Uterus (tissue), 4 donors: ENCODE results near the gene PRX. TPM values are rescaled to one million over a fixed set of nuclear protein-coding genes. Genes with fewer than 3 reads are reported as not detected.
A peak's percentile ranks its signal among the peaks of the same experiment; 100 is the strongest.

ENCODE experiments used
- DNase-seq, 2 donors: peaks; one replicate each; pipeline ENCODE4 v3.0.0-alpha.2; 2019 to 2020
- H3K27ac ChIP-seq, 2 donors: fragments of 200-600 bp; sonication (generic); 1 replicate in 1 of 2; 2 replicates in 1 of 2; pipeline ENCODE4 v1.5.1; 2016 to 2018
- H3K27me3 ChIP-seq, 2 donors: fragments of 200-600 bp; sonication (generic); one replicate each; pipeline ENCODE4 v1.5.1; 2018 to 2019; ENCODE audit warnings: control low read depth in 1 of 2
- H3K36me3 ChIP-seq, 2 donors: fragments of 200-600 bp; sonication (generic); one replicate each; pipeline ENCODE4 v1.5.1; 2019; ENCODE audit warnings: control low read depth in 1 of 2
- H3K4me1 ChIP-seq, 2 donors: fragments of 200-600 bp; sonication (generic); one replicate each; pipeline ENCODE4 v1.5.1; 2018 to 2019; ENCODE audit warnings: control low read depth in 1 of 2
- H3K4me3 ChIP-seq, 2 donors: fragments of 200-600 bp; sonication (generic); 1 replicate in 1 of 2; 2 replicates in 1 of 2; pipeline ENCODE4 v1.5.1; 2018 to 2019; ENCODE audit warnings: mild to moderate bottlenecking in 1 of 2
- H3K9me3 ChIP-seq, 2 donors: fragments of 200-600 bp; sonication (generic); one replicate each; pipeline ENCODE4 v1.5.1; 2019; ENCODE audit warnings: control low read depth in 1 of 2
- POLR2A ChIP-seq, 2 donors: fragments of 450-650 bp; IDR thresholded peaks; one replicate each; pipeline ENCODE4 v1.6.1; 2016; ENCODE audit warnings: antibody characterized with exemption in 2 of 2, mild to moderate bottlenecking in 1 of 2, moderate library complexity in 1 of 2
- intact Hi-C: fragments of 100-400 bp; cut with DNase I; formaldehyde crosslinking; loops from one replicate; pipeline ENCODE4 v1.15.1; 2023; ENCODE audit warnings: low total_unique reads
- microRNA-seq: library from miRNA; unstranded; fragments of <30 nt; microRNA quantifications from one replicate; pipeline ENCODE4, GENCODE V29; 2016; ENCODE audit warnings: borderline microRNAs expressed, borderline replicate concordance
- small RNA-seq: library from RNA; depleted of rRNA; stranded (forward); fragments of <200 nt; gene quantifications from one replicate; pipeline ENCODE3, GENCODE V24; 2016
- total RNA-seq, 4 donors: library from RNA; depleted of rRNA in 3 of 4; stranded (reverse); fragments of >200 nt in 3 of 4; gene quantifications; one replicate each; pipeline versions ENCODE4 v1.1.0 to v1.2.4, GENCODE V29; 2014 to 2023
- TF ChIP-seq, protein P1 (sequence below), 4 experiments: fragments of 200-600 bp in 2 of 4; fragments of 450-650 bp in 2 of 4; sonication (generic) in 2 of 4; IDR thresholded peaks; one replicate each; pipeline ENCODE4 v1.5.1; 2016 to 2019; ENCODE audit warnings: antibody characterized with exemption in 4 of 4, mild to moderate bottlenecking in 2 of 4, moderate library complexity in 1 of 4
- donor health status: DM: yes; HTN: yes; CAD: no.

PRX gene
- total RNA-seq, 4 donors from 2014 or later, result 3.3 to 7.5 (median 4.8) TPM

DNA sequence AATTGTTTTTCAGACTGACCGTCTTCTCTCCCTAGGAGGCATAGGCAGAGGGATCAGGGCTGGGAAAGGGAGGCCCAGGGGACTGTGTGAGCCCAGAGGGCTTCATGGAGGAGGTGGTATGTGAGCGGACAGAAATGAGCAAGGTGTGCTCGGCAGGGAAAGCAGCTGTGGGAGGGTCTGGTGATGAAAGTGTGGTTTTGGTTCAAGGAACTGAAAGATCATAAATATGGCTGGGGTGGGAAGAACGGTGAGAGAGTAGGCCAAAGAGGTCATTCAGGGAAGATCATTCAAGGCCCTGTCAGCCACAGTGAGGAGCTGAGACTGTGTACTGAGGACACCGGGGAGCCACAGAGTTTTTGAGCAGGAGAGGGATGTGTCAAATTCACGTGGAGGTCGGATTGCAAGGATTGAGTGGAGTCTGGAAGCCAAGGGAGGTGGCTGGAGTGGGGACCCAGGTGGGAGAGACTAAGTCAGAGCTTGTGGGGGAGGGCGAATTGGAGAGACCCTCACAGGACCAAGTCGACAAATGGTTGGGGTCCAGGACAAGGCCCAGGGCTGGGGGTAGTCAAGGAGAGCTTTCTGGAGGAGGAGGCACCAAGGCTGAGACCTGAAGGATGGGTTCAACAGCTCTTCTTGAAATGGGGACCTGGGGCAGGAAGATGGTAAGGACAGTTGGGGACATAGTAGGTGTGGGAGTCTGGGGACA is 57.0 kb downstream of the PRX start:
- no peak for TF ChIP-seq POLR2A (IDR thresholded peaks at IDR 0.05)
- Histone ChIP-seq H3K36me3 (no peaks in the 10 kb centered on the region), H3K27me3 (no peaks in the 10 kb centered on the region), H3K4me1 (no peaks in the 10 kb centered on the region), H3K27ac (no peak overlapping the region), H3K9me3 (no peaks in the 10 kb centered on the region), H3K4me3 (no peak overlapping the region)
- intact Hi-C loops, result no loop called here
- DNase-seq, result no peak

DNA sequence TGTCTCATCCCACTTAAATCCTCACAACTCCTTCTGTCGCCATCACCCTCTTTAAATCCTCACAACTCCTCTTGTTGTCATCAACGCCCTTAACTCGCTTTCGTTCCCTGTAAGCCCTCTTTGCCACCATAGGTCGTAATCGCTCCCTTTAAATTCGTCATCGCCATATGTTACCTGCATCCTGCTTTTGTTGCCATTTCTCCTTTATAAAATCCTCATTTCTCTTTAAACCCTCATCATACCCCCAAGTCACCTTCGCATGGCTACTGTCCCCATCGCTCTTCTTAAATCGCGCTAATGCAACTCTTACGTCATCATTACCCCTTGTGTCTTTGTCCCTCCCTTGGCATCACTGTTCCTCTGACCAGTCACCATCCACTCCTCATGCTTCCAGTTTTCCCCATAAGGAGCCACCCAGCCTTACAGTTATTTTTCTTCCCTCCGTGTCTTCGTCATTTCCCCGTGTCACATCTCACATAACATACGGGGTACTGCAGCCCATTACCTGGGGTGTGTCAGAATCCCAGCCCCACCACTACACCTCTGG is 64.1 kb downstream of the PRX start:
- no peaks in the 10 kb centered on the region for H3K27me3 ChIP-seq
- peak overlapping the region; percentile 55 to 76 for H3K4me3 ChIP-seq
- no peaks in the 10 kb centered on the region for H3K9me3 ChIP-seq
- H3K4me1 ChIP-seq, result peaks cover 0 to 5% of the 10 kb centered on the region in 2 donors
- peak overlapping the region; percentile 68 to 75 for H3K27ac ChIP-seq
- no peak for TF ChIP-seq POLR2A (IDR thresholded peaks at IDR 0.05)
- TF ChIP-seq, protein P1, sequence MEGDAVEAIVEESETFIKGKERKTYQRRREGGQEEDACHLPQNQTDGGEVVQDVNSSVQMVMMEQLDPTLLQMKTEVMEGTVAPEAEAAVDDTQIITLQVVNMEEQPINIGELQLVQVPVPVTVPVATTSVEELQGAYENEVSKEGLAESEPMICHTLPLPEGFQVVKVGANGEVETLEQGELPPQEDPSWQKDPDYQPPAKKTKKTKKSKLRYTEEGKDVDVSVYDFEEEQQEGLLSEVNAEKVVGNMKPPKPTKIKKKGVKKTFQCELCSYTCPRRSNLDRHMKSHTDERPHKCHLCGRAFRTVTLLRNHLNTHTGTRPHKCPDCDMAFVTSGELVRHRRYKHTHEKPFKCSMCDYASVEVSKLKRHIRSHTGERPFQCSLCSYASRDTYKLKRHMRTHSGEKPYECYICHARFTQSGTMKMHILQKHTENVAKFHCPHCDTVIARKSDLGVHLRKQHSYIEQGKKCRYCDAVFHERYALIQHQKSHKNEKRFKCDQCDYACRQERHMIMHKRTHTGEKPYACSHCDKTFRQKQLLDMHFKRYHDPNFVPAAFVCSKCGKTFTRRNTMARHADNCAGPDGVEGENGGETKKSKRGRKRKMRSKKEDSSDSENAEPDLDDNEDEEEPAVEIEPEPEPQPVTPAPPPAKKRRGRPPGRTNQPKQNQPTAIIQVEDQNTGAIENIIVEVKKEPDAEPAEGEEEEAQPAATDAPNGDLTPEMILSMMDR (IDR thresholded peaks at IDR 0.05), result no peak
- no peak for DNase-seq
- no peaks in the 10 kb centered on the region for H3K36me3 ChIP-seq
- intact Hi-C loops, result no loop called here

DNA sequence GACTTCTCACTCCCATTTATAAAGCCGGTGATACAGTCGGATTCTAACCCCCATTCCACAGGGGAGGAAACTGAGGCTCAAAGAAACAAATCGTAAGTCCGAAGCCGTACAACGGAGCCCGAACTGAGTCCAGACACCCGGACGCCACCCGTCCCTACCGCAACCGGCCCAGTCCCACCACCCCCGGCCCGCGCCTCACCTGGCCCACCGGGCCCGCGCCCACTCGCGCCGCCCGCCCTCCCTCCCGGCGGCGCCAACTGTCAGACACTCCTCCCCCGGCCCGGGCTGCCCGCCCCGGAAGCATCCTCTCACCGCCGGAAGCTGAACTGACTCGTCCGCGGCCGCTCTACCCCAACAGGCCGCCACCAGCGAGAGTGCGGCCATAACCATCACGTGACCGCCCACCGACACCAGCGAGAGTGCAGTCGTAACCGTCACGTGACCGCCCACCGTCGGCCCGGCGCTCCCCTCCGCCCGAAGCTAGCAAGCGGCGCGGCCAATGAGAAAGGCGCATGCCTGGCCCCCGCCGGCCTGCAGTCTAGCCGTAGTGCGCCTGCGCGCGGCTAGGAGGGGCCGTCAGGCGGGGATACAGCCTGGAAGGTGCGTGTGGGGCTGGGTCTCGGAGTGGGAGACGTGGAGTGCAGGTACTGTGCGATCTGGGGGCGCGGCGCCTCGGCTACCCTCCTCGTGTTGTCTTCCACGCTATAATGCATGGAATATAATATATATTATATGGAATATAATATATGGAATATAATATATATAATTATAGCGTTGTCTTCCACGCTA is 64.9 kb downstream of the PRX start, which contains the start of the genes C19orf47 and PLD3:
Gene C19orf47 (minus strand): TSS at position 273 of the 789 bp plus-strand sequence. CDS start 6,540 bp downstream, outside the sequence.
Gene PLD3 (plus strand): TSS at position 571 of the 789 bp plus-strand sequence. CDS start 17,789 bp downstream, outside the sequence.
- Histone ChIP-seq H3K27ac (peak within 1 kb of the TSS; percentile 75 to 80), H3K9me3 (no peaks in the 10 kb centered on the region), H3K27me3 (no peaks in the 10 kb centered on the region), H3K36me3 (no peaks in the 10 kb centered on the region), H3K4me3 (peak within 1 kb of the TSS; percentile 55 to 76), H3K4me1 (peaks cover 0 to 5% of the 10 kb centered on the region in 2 donors)
- intact Hi-C loops, result no loop called here
- peak; percentile 81 to 84 for TF ChIP-seq POLR2A (IDR thresholded peaks at IDR 0.05)
- TF ChIP-seq, protein P1 (IDR thresholded peaks at IDR 0.05), result peak in 2 of 4 experiments; percentile 36 to 41
- peak; percentile 99 for DNase-seq

DNA sequence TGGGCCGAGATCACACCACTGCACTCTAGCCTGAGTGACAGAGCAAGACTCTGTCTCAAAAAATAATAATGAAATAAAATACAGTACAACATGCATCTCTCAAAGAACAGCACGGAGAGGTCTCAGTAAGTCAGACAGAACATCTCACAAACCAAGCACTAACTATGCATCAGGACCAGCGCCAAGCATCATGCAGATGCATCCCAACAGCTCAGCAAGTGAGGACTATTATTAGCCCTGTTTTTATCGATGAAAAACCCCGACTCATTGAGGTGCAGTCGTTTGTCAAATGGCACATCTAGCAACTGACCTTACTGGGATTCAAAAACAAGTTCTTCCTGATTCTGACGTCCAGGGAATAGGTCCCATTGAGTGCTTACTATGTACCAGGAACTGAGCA is 68.8 kb downstream of the PRX start:
- TF ChIP-seq, protein P1 (IDR thresholded peaks at IDR 0.05), result no peak
- TF ChIP-seq POLR2A (IDR thresholded peaks at IDR 0.05), result no peak
- H3K4me3 ChIP-seq, result no peak overlapping the region
- no peaks in the 10 kb centered on the region for H3K27me3 ChIP-seq
- H3K27ac ChIP-seq, result no peak overlapping the region
- no peaks in the 10 kb centered on the region for H3K36me3 ChIP-seq
- H3K9me3 ChIP-seq, result no peaks in the 10 kb centered on the region
- intact Hi-C loops, result no loop called here
- H3K4me1 ChIP-seq, result peaks cover 0 to 1% of the 10 kb centered on the region in 2 donors
- DNase-seq, result no peak

Small RNA genes lying within 50 kb of the gene (microRNA-seq; reads per million reads assigned to microRNA genes)
- gene MIR6796, result not detected

Small RNA genes lying within 50 kb of the gene (small RNA-seq; reads per million reads assigned to genes)
- gene MIR6796 (not detected), gene RF00017 (not detected)

Other genes with a start within 250 kb of the PRX start
- gene MAP3K10, start 222.0 kb downstream of the PRX start, total RNA-seq, result 10 to 100 TPM in 1 of 4 donors, 1 to 10 TPM in 3; 1.0 to 29.0 (median 3.1) TPM
- gene TTC9B, start 195.0 kb downstream of the PRX start, total RNA-seq, result not detected
- gene CCNP, start 186.7 kb downstream of the PRX start, total RNA-seq, result under 1 TPM in 2 of 4 donors, not detected in 2; 0.21 to 0.61 TPM
- gene AKT2, start 128.0 kb downstream of the PRX start, total RNA-seq, result 100 to 1,000 TPM in 2 of 4 donors, 10 to 100 TPM in 2; 32.6 to 177 (median 95.2) TPM
- 10 to 100 TPM in 2 of 4 donors, 1 to 10 TPM in 2; 7.1 to 21.2 (median 13.3) TPM for gene C19orf47, start 65.0 kb downstream of the PRX start, total RNA-seq
- 100 to 1,000 TPM; 108 to 372 (median 158) TPM for gene PLD3, start 64.7 kb downstream of the PRX start, total RNA-seq
- gene HIPK4, start 23.2 kb downstream of the PRX start, total RNA-seq, result under 1 TPM in 2 of 4 donors, not detected in 2; 0.40 to 0.48 TPM
- 10 to 100 TPM in 3 of 4 donors, 1 to 10 TPM in 1; 3.1 to 18.4 (median 15.8) TPM for gene SERTAD1, start 12.6 kb upstream of the PRX start, total RNA-seq
- 10 to 100 TPM in 3 of 4 donors, 1 to 10 TPM in 1; 1.0 to 81.5 (median 44.7) TPM for gene SERTAD3, start 31.0 kb upstream of the PRX start, total RNA-seq
- gene BLVRB, start 52.4 kb upstream of the PRX start, total RNA-seq, result 100 to 1,000 TPM in 2 of 4 donors, 10 to 100 TPM in 2; 51.5 to 206 (median 115) TPM
- gene SPTBN4, start 53.6 kb upstream of the PRX start, total RNA-seq, result 1 to 10 TPM in 3 of 4 donors, not detected in 1; 3.1 to 7.0 (median 5.3) TPM
- gene SHKBP1, start 163.5 kb upstream of the PRX start, total RNA-seq, result 10 to 100 TPM; 15.1 to 57.4 (median 21.9) TPM
- 1,000 to 10,000 TPM in 1 of 4 donors, 100 to 1,000 TPM in 3; 163 to 1,000 (median 501) TPM for gene LTBP4, start 188.0 kb upstream of the PRX start, total RNA-seq